Bladder microvascular endothelial cell (primary cell): Measurements from ENCODE around the gene RDX. TPM values are rescaled to one million over a fixed set of nuclear protein-coding genes. Genes with fewer than 3 reads are reported as not detected.

Source experiments
- total RNA-seq: library from RNA; depleted of rRNA; stranded (reverse); fragments of >200 nt; gene quantifications from 2 replicates; pipeline ENCODE4 v1.2.3, GENCODE V29; 2014

RDX gene
- total RNA-seq: 140 and 143 TPM in 2 replicates

DNA sequence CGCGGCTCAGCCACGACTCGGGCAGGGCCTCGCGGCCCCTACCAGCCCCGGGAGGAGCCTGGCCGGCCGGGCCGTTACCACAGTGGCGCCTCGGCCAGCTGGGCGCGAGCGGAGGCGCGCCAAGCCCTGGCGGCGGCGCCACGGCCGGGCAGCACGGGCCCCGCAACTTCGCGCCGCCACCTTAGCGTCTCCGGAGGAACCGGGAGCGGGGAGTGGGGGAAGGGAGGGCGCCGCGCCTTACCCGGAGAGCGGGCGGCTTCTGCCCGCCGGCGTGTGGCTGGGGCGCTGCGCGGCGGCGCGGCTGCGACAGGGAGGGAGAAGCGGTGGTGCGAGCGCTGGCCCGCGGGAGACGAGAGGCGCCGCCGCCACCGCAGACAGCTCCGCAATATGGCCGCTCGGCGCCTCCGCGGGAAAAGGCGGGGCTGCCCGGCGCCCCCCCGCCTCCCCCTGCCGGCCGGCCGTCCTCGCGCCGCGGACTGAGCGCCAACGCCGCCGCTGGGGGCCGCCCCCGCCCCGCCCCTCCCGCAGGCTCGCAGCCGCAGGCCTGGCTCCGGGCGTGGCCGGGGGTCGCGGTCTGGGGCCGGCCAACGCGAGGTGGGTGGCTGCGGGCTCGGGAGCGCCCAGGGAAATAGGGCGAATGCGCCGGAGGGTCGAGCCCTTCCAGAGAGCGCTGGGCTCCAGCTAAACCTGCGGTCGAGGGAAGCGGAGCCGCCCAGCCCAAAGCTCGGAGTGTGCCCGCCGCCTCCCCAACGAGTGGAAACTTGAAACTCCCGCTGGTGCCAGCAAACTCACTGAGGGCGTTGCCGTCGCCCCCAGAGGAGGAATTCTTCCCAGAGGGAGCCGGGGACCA, at the start of gene RDX:
TSS of gene RDX (minus strand) at position 389 of the 850 bp plus-strand sequence. CDS start 16,922 bp downstream, outside the sequence.

Other genes starting within 250 kb of the RDX start
- gene ZC3H12C, start 203.2 kb downstream of the RDX start, total RNA-seq: 10.0 and 24.0 TPM in 2 replicates
- 6.1 and 6.8 TPM in 2 replicates for gene FDX1, start 133.3 kb upstream of the RDX start, total RNA-seq